OCI-M2 (cell line): ENCODE results near the gene ZNF391.
"Not testable (repeated sequence)": the region's sequence is repeated elsewhere in the genome, so short reads cannot be mapped to it uniquely, and the experiment has no call there.

ENCODE experiments used
- DNase-seq: peaks from one replicate; lab custom pipeline; 2025; ENCODE audit not compliant: unreplicated experiment; lab: John Stamatoyannopoulos, UW

The ZNF391 gene

GRCh38 chr6:27422651-27423332 is 34.2 kb downstream of the ZNF391 start:
- no peak for DNase-seq

GRCh38 chr6:27424851-27425250 is 36.3 kb downstream of the ZNF391 start:
- DNase-seq, result not testable (repeated sequence)

- no peak for DNase-seq
These were observed 37.6 kb downstream of the ZNF391 start for GRCh38 chr6:27426045-27426620.

- no peak for DNase-seq
These were observed 39.9 kb downstream of the ZNF391 start for GRCh38 chr6:27428502-27428901.

- no peak for DNase-seq
These were observed 40.4 kb downstream of the ZNF391 start for GRCh38 chr6:27428966-27429365.

GRCh38 chr6:27433714-27434113 is 45.2 kb downstream of the ZNF391 start:
- DNase-seq, result no peak

- no peak for DNase-seq
These were observed 50.8 kb downstream of the ZNF391 start for GRCh38 chr6:27439371-27439770.

GRCh38 chr6:27441001-27441400 is 52.4 kb downstream of the ZNF391 start:
- DNase-seq, result no peak

GRCh38 chr6:27442932-27443331 is 54.4 kb downstream of the ZNF391 start:
- DNase-seq, result no peak

GRCh38 chr6:27448456-27448855 is 59.9 kb downstream of the ZNF391 start:
- no peak for DNase-seq

GRCh38 chr6:27451660-27452390 is 63.3 kb downstream of the ZNF391 start:
- DNase-seq, result no peak

GRCh38 chr6:27452496-27452897 is 63.9 kb downstream of the ZNF391 start:
- no peak for DNase-seq
